Left lung (tissue), 10 donors: ENCODE data around the gene SLC9A5. TPM values are rescaled to one million over a fixed set of nuclear protein-coding genes. Genes with fewer than 3 reads are reported as not detected.

Experiments used
- ATAC-seq: fragments of 200-7000 bp; cut with Tn5 transposase; one replicate; pipeline ENCODE4 v1.9.1; 2020; ENCODE audit warnings: moderate library complexity
- DNase-seq, 4 donors: peaks; one replicate each; pipeline ENCODE4 v3.0.0-alpha.2; 2013 to 2020
- H3K27ac ChIP-seq, 2 donors: fragments of 200-600 bp; sonication (generic) in 1 of 2; one replicate each; pipeline versions ENCODE4 v1.5.0 to v1.8.0; 2020 to 2021
- H3K27me3 ChIP-seq, 2 donors: fragments of 200-600 bp; sonication (generic) in 1 of 2; one replicate each; pipeline versions ENCODE4 v1.5.0 to v1.8.0; 2020 to 2021
- H3K36me3 ChIP-seq, 2 donors: fragments of 200-600 bp; sonication (generic) in 1 of 2; one replicate each; pipeline versions ENCODE4 v1.5.0 to v1.8.0; 2020 to 2021
- H3K4me1 ChIP-seq, 2 donors: fragments of 200-600 bp; one replicate each; pipeline ENCODE4 v1.8.0; 2021
- H3K4me3 ChIP-seq, 2 donors: fragments of 200-600 bp; sonication (generic) in 1 of 2; one replicate each; pipeline versions ENCODE4 v1.5.0 to v1.8.0; 2020 to 2021; ENCODE audit warnings: mild to moderate bottlenecking in 1 of 2
- H3K9me3 ChIP-seq, 2 donors: fragments of 200-600 bp; sonication (generic) in 1 of 2; one replicate each; pipeline versions ENCODE4 v1.5.0 to v1.8.0; 2020 to 2021
- CTCF ChIP-seq, 2 donors: fragments of 200-600 bp; sonication (generic) in 1 of 2; IDR thresholded peaks; one replicate each; pipeline versions ENCODE4 v1.5.0 to v1.8.0; 2021; ENCODE audit warnings: antibody characterized with exemption in 2 of 2
- intact Hi-C, 2 donors: fragments of 100-400 bp; cut with DNase I; formaldehyde crosslinking; loops; one replicate each; pipeline versions ENCODE4 v1.11.2 to v1.14.2; 2022
- polyA plus RNA-seq, 6 donors: library from polyadenylated mRNA; unstranded; fragments of 120-200 nt; gene quantifications; one replicate each; pipeline ENCODE4 v1.2.1, GENCODE V29; 2013; ENCODE audit not compliant: insufficient read length in 6 of 6
- total RNA-seq, 2 donors: library from RNA; stranded (reverse); fragmentation: NEBNext Ultra II Directional; extraction: Animal tissue kit (Norgen Biotek cat#: 25700); gene quantifications; one replicate each; pipeline ENCODE4 v1.2.1, GENCODE V29; 2021
- donor health status: DM: no; HTN: yes; CAD: no.
- donor health status: DM: no; HTN: no; CAD: no.

Gene SLC9A5
- total and polyA plus RNA-seq, 8 donors = 3.2 to 26.1 (median 20.9) TPM

GRCh38 chr16:67246756-67247191 lies 2.0 kb upstream of the SLC9A5 start:
- no peak for TF ChIP-seq CTCF (IDR thresholded peaks at IDR 0.05)
- peaks cover 54 to 64% of the 10 kb centered on the region in 2 donors for H3K4me1 ChIP-seq
- intact Hi-C loops = no loop called here
- H3K4me3 ChIP-seq = peak overlapping the region; percentile 70 to 81
- H3K36me3 ChIP-seq = no peaks in the 10 kb centered on the region
- peak; percentile 74 for ATAC-seq
- peak in 2 of 4 donors; percentile 74 to 95 for DNase-seq
- peak overlapping the region; percentile 92 to 97 for H3K27ac ChIP-seq
- H3K9me3 ChIP-seq = no peaks in the 10 kb centered on the region
- H3K27me3 ChIP-seq = peaks cover 0 to 34% of the 10 kb centered on the region in 2 donors

- TF ChIP-seq CTCF (IDR thresholded peaks at IDR 0.05) = no peak
- peaks cover 47 to 58% of the 10 kb centered on the region in 2 donors for H3K4me1 ChIP-seq
- H3K9me3 ChIP-seq = no peaks in the 10 kb centered on the region
- DNase-seq = peak; percentile 90 to 100 (median 97)
- peak; percentile 84 for ATAC-seq
- peaks cover 0 to 34% of the 10 kb centered on the region in 2 donors for H3K27me3 ChIP-seq
- intact Hi-C loops = no loop called here
- no peaks in the 10 kb centered on the region for H3K36me3 ChIP-seq
- peak within 1 kb of the TSS; percentile 92 to 97 for H3K27ac ChIP-seq
- H3K4me3 ChIP-seq = peak within 1 kb of the TSS; percentile 70 to 81
Observed at GRCh38 chr16:67247192-67248072, 1.3 kb upstream of the SLC9A5 start, which contains the start of gene FHOD1. Gene FHOD1, minus strand, starts transcription at chr16:67247481. Its CDS starts 71 bp downstream, at chr16:67247410.

GRCh38 chr16:67248073-67248400 lies 742 bp upstream of the SLC9A5 start:
- Histone ChIP-seq H3K4me3 (peak overlapping the region; percentile 48 to 81), H3K9me3 (no peaks in the 10 kb centered on the region), H3K4me1 (peaks cover 41 to 52% of the 10 kb centered on the region in 2 donors), H3K36me3 (no peaks in the 10 kb centered on the region), H3K27me3 (peaks cover 0 to 34% of the 10 kb centered on the region in 2 donors), H3K27ac (peak overlapping the region in 1 of 2 donors; percentile 97)
- no peak for ATAC-seq
- no peak for DNase-seq
- no peak for TF ChIP-seq CTCF (IDR thresholded peaks at IDR 0.05)
- intact Hi-C loops = no loop called here

GRCh38 chr16:67249178-67250044 lies 632 bp downstream of the SLC9A5 start:
- intact Hi-C loops = no loop called here
- DNase-seq = peak in 1 of 4 donors; percentile 32
- H3K4me3 ChIP-seq = peak overlapping the region; percentile 48 to 81
- ATAC-seq = no peak
- no peak for TF ChIP-seq CTCF (IDR thresholded peaks at IDR 0.05)
- H3K27me3 ChIP-seq = peaks cover 0 to 34% of the 10 kb centered on the region in 2 donors
- no peaks in the 10 kb centered on the region for H3K9me3 ChIP-seq
- peaks cover 27 to 38% of the 10 kb centered on the region in 2 donors for H3K4me1 ChIP-seq
- H3K27ac ChIP-seq = no peak overlapping the region
- H3K36me3 ChIP-seq = no peaks in the 10 kb centered on the region

- Histone ChIP-seq H3K36me3 (no peaks in the 10 kb centered on the region), H3K9me3 (no peaks in the 10 kb centered on the region), H3K4me1 (peaks cover 21 to 32% of the 10 kb centered on the region in 2 donors), H3K27ac (no peak overlapping the region), H3K27me3 (peaks cover 0 to 34% of the 10 kb centered on the region in 2 donors), H3K4me3 (no peak overlapping the region)
- ATAC-seq (no peak), DNase-seq (no peak)
- intact Hi-C loops = no loop called here
- TF ChIP-seq CTCF (IDR thresholded peaks at IDR 0.05) = no peak
Observed at GRCh38 chr16:67250045-67250327, 1.2 kb downstream of the SLC9A5 start.
